Measurements from ENCODE around the gene CAAP1. TPM values are rescaled to one million over a fixed set of nuclear protein-coding genes. Genes with fewer than 3 reads are reported as not detected.

CAAP1 gene
- total RNA-seq, result 11.4 and 12.5 TPM in 2 replicates

GRCh38 chr9:26892251-26893029, at the start of gene CAAP1:
Gene CAAP1, minus strand, starts transcription at chr9:26892802. Its CDS starts 87 bp downstream, at chr9:26892715.

Small RNAs within 50 kb of the gene (small RNA-seq; reads per million reads assigned to genes)
- gene RF00322 (not detected), gene RN7SL100P (not detected)

Other genes starting within 250 kb of the CAAP1 start
- 27.9 and 32.3 TPM in 2 replicates for gene PLAA, start 54.4 kb upstream of the CAAP1 start, total RNA-seq
- 14.3 and 14.7 TPM in 2 replicates for gene IFT74, start 63.6 kb upstream of the CAAP1 start, total RNA-seq
- not detected in 2 replicates for gene LRRC19, start 112.9 kb upstream of the CAAP1 start, total RNA-seq
- gene TEK, start 216.4 kb upstream of the CAAP1 start, total RNA-seq, result 0.59 and 0.73 TPM in 2 replicates

Measured in subcutaneous preadipocyte (primary cell).